CD4-positive, alpha-beta memory T cell (primary cell): Measurements from ENCODE around the gene WNT7B. TPM values are rescaled to one million over a fixed set of nuclear protein-coding genes. Genes with fewer than 3 reads are reported as not detected.

Experiments
- CTCF ChIA-PET: fragments of 350-600 bp; sonication (Branson Sonifier 250); formaldehyde crosslinking; loops from one replicate; lab custom pipeline; 2021; ENCODE audit warnings: inconsistent platforms; ENCODE audit not compliant: partially characterized antibody; lab: Charles Lee
- POLR2A ChIA-PET: fragments of 350-600 bp; sonication (Branson Sonifier 250); formaldehyde crosslinking; loops from one replicate; lab custom pipeline; 2021; ENCODE audit not compliant: partially characterized antibody; lab: Charles Lee
- DNase-seq, 5 donors: peaks; one replicate each; pipeline versions ENCODE4 v3.0.0 to v3.0.0-alpha.2; 2020 to 2022; ENCODE audit warnings: mixed read lengths in 1 of 5
- H3K27ac ChIP-seq: one replicate; pipeline ENCODE4 v1.7.0; 2013; ENCODE audit warnings: low read depth, low read length
- H3K27me3 ChIP-seq: 2 replicates; pipeline ENCODE4 v1.7.0; 2013; ENCODE audit warnings: mild to moderate bottlenecking, low read length, moderate library complexity; ENCODE audit not compliant: insufficient read depth
- H3K36me3 ChIP-seq: 2 replicates; pipeline ENCODE4 v1.7.0; 2013; ENCODE audit warnings: mild to moderate bottlenecking, low read length, moderate library complexity; ENCODE audit not compliant: insufficient read depth
- H3K4me1 ChIP-seq: 2 replicates; pipeline ENCODE4 v1.7.0; 2013; ENCODE audit warnings: mild to moderate bottlenecking, low read length, moderate library complexity; ENCODE audit not compliant: insufficient read depth
- H3K4me3 ChIP-seq, 2 donors: one replicate each; pipeline ENCODE4 v1.7.0; 2013; ENCODE audit warnings: low read length in 2 of 2, mild to moderate bottlenecking in 1 of 2
- H3K9me3 ChIP-seq, 2 donors: one replicate each; pipeline ENCODE4 v1.7.0; 2013; ENCODE audit warnings: low read length in 2 of 2, control low read depth in 1 of 2; ENCODE audit not compliant: control insufficient read depth in 1 of 2
- H3K27ac Mint-ChIP-seq, 7 donors: one replicate each; pipeline ENCODE4 v1.8.0; 2020 to 2021; ENCODE audit warnings: mixed read lengths in 7 of 7, mild to moderate bottlenecking in 6 of 7, inconsistent platforms in 3 of 7, moderate library complexity in 3 of 7
- H3K27me3 Mint-ChIP-seq, 2 donors: one replicate each; pipeline ENCODE4 v1.8.0; 2020 to 2021; ENCODE audit warnings: mixed read lengths in 2 of 2
- H3K36me3 Mint-ChIP-seq, 2 donors: one replicate each; pipeline ENCODE4 v1.8.0; 2020 to 2021; ENCODE audit warnings: mixed read lengths in 2 of 2, inconsistent platforms in 1 of 2, mild to moderate bottlenecking in 1 of 2
- H3K4me1 Mint-ChIP-seq, 4 donors: one replicate each; pipeline ENCODE4 v1.8.0; 2020 to 2021; ENCODE audit warnings: mixed read lengths in 4 of 4, mild to moderate bottlenecking in 1 of 4
- H3K4me3 Mint-ChIP-seq, 8 donors: one replicate each; pipeline ENCODE4 v1.8.0; 2020 to 2021; ENCODE audit warnings: mixed read lengths in 8 of 8, mild to moderate bottlenecking in 7 of 8, moderate library complexity in 6 of 8, inconsistent platforms in 3 of 8
- H3K9me3 Mint-ChIP-seq, 8 donors: one replicate each; pipeline ENCODE4 v1.8.0; 2020 to 2021; ENCODE audit warnings: mixed read lengths in 8 of 8, mild to moderate bottlenecking in 5 of 8, inconsistent platforms in 3 of 8, moderate library complexity in 1 of 8
- intact Hi-C: fragments of 100-400 bp; cut with micrococcal nuclease; formaldehyde crosslinking; loops from one replicate; pipeline ENCODE4 v1.15.1; 2023
- polyA plus RNA-seq, 2 donors: library from polyadenylated mRNA; unstranded; fragments of 300-500 nt; fragmentation: Illumina TruSeq; gene quantifications; one replicate each; pipeline ENCODE4 v1.2.3, GENCODE V29; 2021
- total RNA-seq, 2 experiments: library from RNA; stranded (reverse); gene quantifications; one replicate each; pipeline ENCODE4 v1.2.3, GENCODE V29; 2021

The WNT7B gene
- total and polyA plus RNA-seq, 4 experiments from 2014 or later: not detected

DNA sequence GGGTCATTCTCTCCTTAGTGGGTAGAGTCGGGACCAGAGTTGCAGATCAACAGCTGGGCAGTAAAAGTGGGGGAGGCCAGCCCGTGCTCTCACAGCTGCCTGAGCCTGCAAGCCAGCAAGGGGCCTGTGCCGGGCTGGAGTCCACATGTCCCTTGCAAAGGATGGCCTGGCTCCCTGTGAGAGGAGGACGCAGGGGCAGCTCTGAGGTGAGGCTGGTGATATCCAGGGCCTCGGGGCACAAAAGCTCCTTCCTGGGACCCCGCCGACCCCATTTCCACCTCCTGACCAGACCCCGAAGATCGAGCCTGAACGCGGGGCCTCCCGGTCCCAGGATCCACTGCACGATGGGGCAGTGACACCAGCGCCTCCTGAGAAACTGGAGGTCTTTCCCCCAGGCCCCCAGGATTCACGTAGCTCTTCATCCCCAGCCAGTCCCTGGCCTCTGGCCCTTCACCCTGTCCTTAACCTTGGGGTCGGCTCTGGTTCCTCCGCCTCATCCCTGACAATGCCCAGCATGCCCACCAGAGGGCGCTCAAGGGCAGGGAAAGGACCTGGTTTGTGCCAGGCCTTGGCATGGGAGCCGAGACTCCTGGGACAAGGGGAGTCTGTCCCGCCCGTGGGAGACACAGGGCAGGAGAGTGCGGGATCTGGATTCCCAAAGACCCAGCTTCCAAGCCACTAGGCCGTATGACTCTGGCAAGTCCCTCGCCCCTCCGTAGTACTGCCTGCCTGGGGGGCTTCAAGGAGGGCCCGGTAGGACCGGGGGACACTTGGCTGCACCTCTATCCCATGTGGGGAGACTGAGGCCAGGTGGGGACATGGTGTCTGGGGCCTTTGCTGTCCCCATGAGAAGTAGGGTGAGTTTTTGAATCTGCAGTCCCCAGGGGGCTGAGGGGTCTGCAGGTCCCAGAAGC is 17.8 kb upstream of the WNT7B start:
- Histone ChIP-seq H3K27ac (no peak overlapping the region), H3K27me3 (no peaks in the 10 kb centered on the region), H3K36me3 (no peaks in the 10 kb centered on the region), H3K9me3 (no peaks in the 10 kb centered on the region), H3K4me1 (peaks cover 5% of the 10 kb centered on the region), H3K4me3 (no peak overlapping the region)
- Mint-ChIP-seq H3K36me3 (no peaks in the 10 kb centered on the region), H3K4me3 (no peak overlapping the region), H3K9me3 (no peaks in the 10 kb centered on the region), H3K4me1 (peaks cover 0 to 11% (median 5%) of the 10 kb centered on the region in 4 donors), H3K27me3 (peaks cover 1 to 6% of the 10 kb centered on the region in 2 donors), H3K27ac (no peak overlapping the region)
- intact Hi-C loops: loop anchor here (1.0 to 2.0 kb wide), 2 partner anchors 122 to 548 kb away; no protein-coding TSS in a partner anchor
- ChIA-PET CTCF (interaction anchor here (0.7 to 5.1 kb wide), 18 partner anchors 10 to 345 kb away, joined by 3 to 52 read pairs (median 4); no protein-coding TSS in a partner anchor), POLR2A (interaction anchor here (1.0 to 1.3 kb wide), 2 partner anchors 121 to 122 kb away, joined by 3 read pairs; no protein-coding TSS in a partner anchor)
- peak; percentile 56 to 71 (median 61) for DNase-seq

DNA sequence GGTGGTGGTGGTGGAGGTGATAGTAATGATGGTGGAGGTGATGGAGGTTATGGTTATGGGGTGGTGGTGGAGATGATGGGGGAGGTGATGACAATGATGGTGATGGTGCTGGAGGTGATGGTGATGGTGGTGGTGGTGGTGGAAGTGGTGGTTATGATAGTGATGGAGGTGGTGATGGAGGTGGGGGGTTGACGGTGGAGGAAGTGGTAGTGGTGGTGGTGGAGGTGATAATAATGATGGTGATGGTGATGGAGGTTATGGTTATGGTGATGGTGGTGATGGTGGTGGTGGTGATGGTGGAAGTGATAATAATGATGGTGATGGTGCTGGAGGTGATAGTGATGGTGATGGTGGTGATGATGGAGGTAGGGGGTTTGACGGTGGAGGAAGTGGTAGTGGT is 16.9 kb upstream of the WNT7B start:
- H3K27me3 ChIP-seq: no peaks in the 10 kb centered on the region
- H3K4me3 Mint-ChIP-seq: no peak overlapping the region
- H3K4me3 ChIP-seq: no peak overlapping the region
- ChIA-PET POLR2A (interaction anchor here (1.0 to 1.3 kb wide), 2 partner anchors 122 to 123 kb away, joined by 3 read pairs; no protein-coding TSS in a partner anchor), CTCF (interaction anchor here (0.9 to 5.1 kb wide), 10 partner anchors 9 to 323 kb away, joined by 3 to 52 read pairs (median 6); no protein-coding TSS in a partner anchor)
- no peaks in the 10 kb centered on the region for H3K9me3 ChIP-seq
- H3K36me3 ChIP-seq: no peaks in the 10 kb centered on the region
- H3K27ac ChIP-seq: no peak overlapping the region
- H3K27ac Mint-ChIP-seq: peak overlapping the region in 1 of 7 donors; percentile 75
- H3K36me3 Mint-ChIP-seq: no peaks in the 10 kb centered on the region
- DNase-seq: peak in 1 of 5 donors; percentile 28
- H3K4me1 Mint-ChIP-seq: peaks cover 0 to 11% (median 5%) of the 10 kb centered on the region in 4 donors
- intact Hi-C loops: loop anchor here (2.0 kb wide), 1 partner anchor 549 kb away; no protein-coding TSS in a partner anchor
- H3K9me3 Mint-ChIP-seq: no peaks in the 10 kb centered on the region
- peaks cover 5% of the 10 kb centered on the region for H3K4me1 ChIP-seq
- peaks cover 1 to 6% of the 10 kb centered on the region in 2 donors for H3K27me3 Mint-ChIP-seq

DNA sequence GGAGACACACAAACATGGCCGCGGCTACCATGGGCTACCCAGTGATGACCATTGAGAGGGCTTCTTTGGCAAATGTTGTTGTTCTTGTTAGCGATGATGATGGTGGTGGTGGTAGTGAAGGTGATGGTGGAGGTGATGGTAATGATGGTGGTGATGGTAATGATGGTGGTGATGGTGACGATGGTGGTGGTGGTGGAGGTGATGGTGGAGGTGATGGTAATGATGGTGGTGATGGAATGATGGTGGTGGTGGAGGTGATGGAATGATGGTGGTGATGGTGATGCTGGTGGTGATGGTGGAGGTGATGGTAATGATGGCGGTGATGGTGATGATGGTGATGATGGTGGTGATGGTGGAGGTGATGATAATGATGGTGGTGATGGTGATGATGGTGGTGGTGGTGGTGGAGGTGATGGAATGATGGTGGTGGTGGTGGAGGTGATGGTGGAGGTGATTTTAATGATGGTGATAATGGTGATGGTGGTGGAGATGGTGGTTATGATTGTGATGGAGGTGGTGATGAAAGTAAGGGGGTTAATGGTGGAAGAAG is 16.3 kb upstream of the WNT7B start:
- Histone ChIP-seq H3K4me3 (no peak overlapping the region), H3K27me3 (no peaks in the 10 kb centered on the region), H3K4me1 (peaks cover 5% of the 10 kb centered on the region), H3K27ac (no peak overlapping the region), H3K9me3 (no peaks in the 10 kb centered on the region), H3K36me3 (no peaks in the 10 kb centered on the region)
- CTCF ChIA-PET: no interaction called here
- Mint-ChIP-seq H3K27me3 (peaks cover 1 to 4% of the 10 kb centered on the region in 2 donors), H3K4me1 (peaks cover 0 to 11% (median 5%) of the 10 kb centered on the region in 4 donors), H3K4me3 (no peak overlapping the region), H3K27ac (peak overlapping the region in 1 of 7 donors; percentile 19), H3K9me3 (no peaks in the 10 kb centered on the region), H3K36me3 (no peaks in the 10 kb centered on the region)
- POLR2A ChIA-PET: no interaction called here
- DNase-seq: no peak
- intact Hi-C loops: no loop called here

- Histone ChIP-seq H3K9me3 (no peaks in the 10 kb centered on the region), H3K27ac (no peak overlapping the region), H3K36me3 (no peaks in the 10 kb centered on the region), H3K4me3 (no peak overlapping the region), H3K27me3 (no peaks in the 10 kb centered on the region), H3K4me1 (peaks cover 5% of the 10 kb centered on the region)
- Mint-ChIP-seq H3K4me1 (peaks cover 0 to 11% (median 5%) of the 10 kb centered on the region in 4 donors), H3K9me3 (no peaks in the 10 kb centered on the region), H3K4me3 (no peak overlapping the region), H3K36me3 (no peaks in the 10 kb centered on the region), H3K27ac (no peak overlapping the region), H3K27me3 (peaks cover 1 to 4% of the 10 kb centered on the region in 2 donors)
- intact Hi-C loops: no loop called here
- CTCF ChIA-PET: no interaction called here
- peak in 1 of 5 donors; percentile 15 for DNase-seq
- POLR2A ChIA-PET: no interaction called here
Observed at GRCh38 chr22:45992737-45993136, 15.8 kb upstream of the WNT7B start.

GRCh38 chr22:45991098-45991497 is 14.1 kb upstream of the WNT7B start:
- no peak for DNase-seq
- no peaks in the 10 kb centered on the region for H3K36me3 Mint-ChIP-seq
- Histone ChIP-seq H3K36me3 (no peaks in the 10 kb centered on the region), H3K9me3 (no peaks in the 10 kb centered on the region), H3K4me1 (peaks cover 5% of the 10 kb centered on the region), H3K27ac (no peak overlapping the region), H3K4me3 (no peak overlapping the region), H3K27me3 (no peaks in the 10 kb centered on the region)
- peaks cover 3 to 4% of the 10 kb centered on the region in 2 donors for H3K27me3 Mint-ChIP-seq
- intact Hi-C loops: no loop called here
- ChIA-PET POLR2A (no interaction called here), CTCF (interaction anchor here (1.6 kb wide), 1 partner anchor 126 kb away, joined by 5 read pairs; no protein-coding TSS in a partner anchor)
- H3K4me3 Mint-ChIP-seq: no peak overlapping the region
- H3K9me3 Mint-ChIP-seq: peaks cover 0 to 4% (median 0%) of the 10 kb centered on the region in 8 donors
- peaks cover 0 to 11% (median 5%) of the 10 kb centered on the region in 4 donors for H3K4me1 Mint-ChIP-seq
- no peak overlapping the region for H3K27ac Mint-ChIP-seq

DNA sequence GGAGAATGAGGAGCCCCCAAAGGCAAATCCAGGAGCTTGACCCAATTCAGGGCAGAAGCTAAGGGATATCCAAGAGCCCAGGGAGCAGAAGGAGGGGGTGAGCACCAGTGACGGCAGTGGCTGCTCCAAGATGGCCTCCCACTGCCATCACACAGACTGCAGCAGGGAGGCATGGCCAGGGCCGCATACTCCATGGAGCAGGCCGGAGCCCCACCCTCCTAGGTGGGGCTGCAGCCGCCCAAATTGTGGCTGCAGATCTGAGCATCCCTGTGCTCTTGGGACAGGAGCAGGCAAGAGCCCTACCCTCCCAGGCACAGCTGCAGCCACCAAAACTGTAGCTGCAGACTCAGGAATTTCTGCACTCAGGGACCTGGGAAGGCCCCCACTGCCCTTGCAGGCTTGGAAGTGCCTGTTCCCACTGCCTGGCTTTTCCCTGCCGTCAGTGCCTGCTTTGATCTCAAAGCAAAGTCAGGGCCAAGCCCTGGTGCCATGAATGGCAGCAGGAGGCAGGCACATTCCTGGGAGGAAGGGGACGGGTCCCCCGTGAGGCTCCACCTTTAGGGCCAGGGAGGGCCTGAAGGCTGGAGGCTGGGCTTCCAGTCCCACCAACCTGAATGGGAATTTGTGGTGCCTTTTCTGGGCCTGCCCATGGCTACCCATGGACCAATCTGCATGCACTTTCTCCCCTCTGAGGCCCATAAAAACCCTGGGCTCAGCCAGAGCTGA is 10.3 kb upstream of the WNT7B start:
- Histone ChIP-seq H3K4me3 (no peak overlapping the region), H3K4me1 (no peaks in the 10 kb centered on the region), H3K36me3 (no peaks in the 10 kb centered on the region), H3K27me3 (no peaks in the 10 kb centered on the region), H3K27ac (no peak overlapping the region), H3K9me3 (no peaks in the 10 kb centered on the region)
- ChIA-PET POLR2A (no interaction called here), CTCF (interaction anchor here (2.2 kb wide), 1 partner anchor 9 kb away, joined by 7 read pairs; no protein-coding TSS in a partner anchor)
- intact Hi-C loops: no loop called here
- Mint-ChIP-seq H3K4me1 (peaks cover 0 to 3% (median 0%) of the 10 kb centered on the region in 4 donors), H3K9me3 (peaks cover 0 to 10% (median 0%) of the 10 kb centered on the region in 8 donors), H3K27me3 (peaks cover 0 to 4% of the 10 kb centered on the region in 2 donors), H3K27ac (no peak overlapping the region), H3K4me3 (no peak overlapping the region), H3K36me3 (no peaks in the 10 kb centered on the region)
- no peak for DNase-seq
